HUES6 (cell line): Measurements from ENCODE around the gene HTR1D.
"Not testable (repeated sequence)": the region's sequence is repeated elsewhere in the genome, so short reads cannot be mapped to it uniquely, and the experiment has no call there.

ENCODE experiments used
- H3K27ac ChIP-seq: 2 replicates; pipeline ENCODE4 v1.7.0; 2013; ENCODE audit warnings: low read depth, mild to moderate bottlenecking, low read length, inconsistent platforms
- H3K27me3 ChIP-seq: 2 replicates; pipeline ENCODE4 v1.6.1; 2013; ENCODE audit warnings: low read length; ENCODE audit not compliant: control insufficient read depth, insufficient read depth
- H3K36me3 ChIP-seq: 2 replicates; pipeline ENCODE4 v1.6.1; 2013; ENCODE audit warnings: low read length; ENCODE audit not compliant: control insufficient read depth, insufficient read depth
- H3K4me1 ChIP-seq: 2 replicates; pipeline ENCODE4 v1.6.1; 2013; ENCODE audit warnings: low read length; ENCODE audit not compliant: control insufficient read depth, insufficient read depth
- H3K4me3 ChIP-seq: 2 replicates; pipeline ENCODE4 v1.5.1; 2013; ENCODE audit warnings: low read depth, low read length
- H3K9ac ChIP-seq: one replicate; pipeline ENCODE4 v1.6.1; 2013; ENCODE audit warnings: mild to moderate bottlenecking, low read length
- H3K9me3 ChIP-seq: 2 replicates; pipeline ENCODE4 v1.6.1; 2013; ENCODE audit warnings: low read depth, low read length; ENCODE audit not compliant: control insufficient read depth, insufficient read depth

Gene HTR1D

GRCh38 chr1:23217421-23218115 is at the start of gene HTR1D:
HTR1D (minus strand) TSS chr1:23217502; CDS start chr1:23194219, 23,283 bp downstream.
- peaks cover 49% of the 10 kb centered on the region for H3K27me3 ChIP-seq
- H3K27ac ChIP-seq = no peak within 1 kb of the TSS
- no peaks in the 10 kb centered on the region for H3K9me3 ChIP-seq
- H3K9ac ChIP-seq = peak within 1 kb of the TSS; percentile 23
- H3K4me1 ChIP-seq = peaks cover 17% of the 10 kb centered on the region; the same call in 1 of the 2 replicates
- no peaks in the 10 kb centered on the region for H3K36me3 ChIP-seq
- peak within 1 kb of the TSS; percentile 67 for H3K4me3 ChIP-seq

- Histone ChIP-seq H3K4me1 (peaks cover 23% of the 10 kb centered on the region), H3K9me3 (no peaks in the 10 kb centered on the region), H3K9ac (no peak overlapping the region), H3K27ac (peak overlapping the region; percentile 26; the same call in 1 of the 2 replicates), H3K27me3 (no peaks in the 10 kb centered on the region), H3K4me3 (peak overlapping the region; percentile 4; the same call in 1 of the 2 replicates), H3K36me3 (no peaks in the 10 kb centered on the region)
Measured at GRCh38 chr1:23263380-23263887, 46.1 kb upstream of the HTR1D start.

GRCh38 chr1:23258082-23258481 is 40.8 kb upstream of the HTR1D start:
- H3K27ac ChIP-seq, H3K27me3 ChIP-seq, H3K9ac ChIP-seq, H3K4me3 ChIP-seq, H3K4me1 ChIP-seq, H3K36me3 ChIP-seq: not testable (repeated sequence)
- peaks cover 11% of the 10 kb centered on the region for H3K9me3 ChIP-seq

- not testable (repeated sequence) for H3K4me3 ChIP-seq, H3K9ac ChIP-seq, H3K4me1 ChIP-seq, H3K27me3 ChIP-seq, H3K27ac ChIP-seq, H3K36me3 ChIP-seq
- H3K9me3 ChIP-seq = peaks cover 11% of the 10 kb centered on the region
Measured at GRCh38 chr1:23257371-23257770, 40.1 kb upstream of the HTR1D start.

- H3K4me1 ChIP-seq = no peaks in the 10 kb centered on the region
- H3K27ac ChIP-seq = no peak overlapping the region
- H3K9ac ChIP-seq = no peak overlapping the region
- H3K9me3 ChIP-seq = peaks cover 11% of the 10 kb centered on the region
- no peak overlapping the region for H3K4me3 ChIP-seq
- H3K27me3 ChIP-seq = no peaks in the 10 kb centered on the region
- H3K36me3 ChIP-seq = no peaks in the 10 kb centered on the region
Measured at GRCh38 chr1:23254584-23254983, 37.3 kb upstream of the HTR1D start.

- no peak overlapping the region for H3K9ac ChIP-seq
- no peaks in the 10 kb centered on the region for H3K4me1 ChIP-seq
- no peaks in the 10 kb centered on the region for H3K36me3 ChIP-seq
- no peak overlapping the region for H3K4me3 ChIP-seq
- peaks cover 10% of the 10 kb centered on the region for H3K9me3 ChIP-seq
- no peak overlapping the region for H3K27ac ChIP-seq
- H3K27me3 ChIP-seq = no peaks in the 10 kb centered on the region
Measured at GRCh38 chr1:23251812-23252211, 34.5 kb upstream of the HTR1D start.

GRCh38 chr1:23249787-23250454 is 32.6 kb upstream of the HTR1D start:
- Histone ChIP-seq H3K4me3 (no peak overlapping the region), H3K9me3 (no peaks in the 10 kb centered on the region), H3K4me1 (no peaks in the 10 kb centered on the region), H3K27ac (no peak overlapping the region), H3K36me3 (no peaks in the 10 kb centered on the region), H3K9ac (no peak overlapping the region), H3K27me3 (no peaks in the 10 kb centered on the region)

GRCh38 chr1:23247276-23247675 is 30.0 kb upstream of the HTR1D start:
- Histone ChIP-seq H3K9ac (no peak overlapping the region), H3K27me3 (no peaks in the 10 kb centered on the region), H3K27ac (no peak overlapping the region), H3K4me1 (peaks cover 5% of the 10 kb centered on the region; the same call in 1 of the 2 replicates), H3K36me3 (no peaks in the 10 kb centered on the region), H3K4me3 (no peak overlapping the region), H3K9me3 (no peaks in the 10 kb centered on the region)

GRCh38 chr1:23246274-23246673 is 29.0 kb upstream of the HTR1D start:
- Histone ChIP-seq H3K36me3 (no peaks in the 10 kb centered on the region), H3K4me1 (peaks cover 5% of the 10 kb centered on the region; the same call in 1 of the 2 replicates), H3K4me3 (no peak overlapping the region), H3K27ac (no peak overlapping the region), H3K27me3 (no peaks in the 10 kb centered on the region), H3K9me3 (no peaks in the 10 kb centered on the region), H3K9ac (no peak overlapping the region)

- H3K4me1 ChIP-seq = peaks cover 5% of the 10 kb centered on the region; the same call in 1 of the 2 replicates
- H3K9ac ChIP-seq = no peak overlapping the region
- H3K4me3 ChIP-seq = no peak overlapping the region
- H3K9me3 ChIP-seq = no peaks in the 10 kb centered on the region
- H3K27me3 ChIP-seq = no peaks in the 10 kb centered on the region
- no peaks in the 10 kb centered on the region for H3K36me3 ChIP-seq
- no peak overlapping the region for H3K27ac ChIP-seq
Measured at GRCh38 chr1:23244256-23244761, 27.0 kb upstream of the HTR1D start.

- Histone ChIP-seq H3K4me3 (no peak overlapping the region), H3K9me3 (no peaks in the 10 kb centered on the region), H3K27me3 (no peaks in the 10 kb centered on the region), H3K36me3 (no peaks in the 10 kb centered on the region), H3K4me1 (peaks cover 5% of the 10 kb centered on the region; the same call in 1 of the 2 replicates), H3K27ac (no peak overlapping the region), H3K9ac (no peak overlapping the region)
Measured at GRCh38 chr1:23242414-23242813, 25.1 kb upstream of the HTR1D start.
